GM12878 (cell line): ENCODE data around the gene ACSS1. TPM values are rescaled to one million over a fixed set of nuclear protein-coding genes. Genes with fewer than 3 reads are reported as not detected.

Experiments
- BHLHE40 ChIP-seq, 2 experiments: fragments of 450-650 bp in 1 of 2; IDR thresholded peaks; 2 replicates each; pipeline ENCODE4 v1.6.1; 2011 to 2017; ENCODE audit warnings: low read depth in 2 of 2, borderline replicate concordance in 1 of 2, improper control_type of control experiment in 1 of 2, low read length in 1 of 2, mild to moderate bottlenecking in 1 of 2
- CBFB ChIP-seq: IDR thresholded peaks from 2 replicates; pipeline ENCODE4 v1.6.1; 2016; ENCODE audit warnings: antibody characterized with exemption, low read depth
- E4F1 ChIP-seq: fragments of 450-650 bp; IDR thresholded peaks from 2 replicates; pipeline ENCODE4 v1.6.1; 2018; ENCODE audit warnings: borderline replicate concordance, mild to moderate bottlenecking; ENCODE audit not compliant: partially characterized antibody
- IKZF2 ChIP-seq, 2 experiments: fragments of 450-650 bp; IDR thresholded peaks; 2 replicates each; pipeline ENCODE4 v1.6.1; 2017; ENCODE audit warnings: mild to moderate bottlenecking in 2 of 2, moderate library complexity in 2 of 2
- IRF5 ChIP-seq: fragments of 450-650 bp; IDR thresholded peaks from 2 replicates; pipeline ENCODE4 v1.6.1; 2017; ENCODE audit warnings: borderline replicate concordance
- NFYA ChIP-seq: IDR thresholded peaks from 2 replicates; pipeline ENCODE4 v1.6.1; 2011; ENCODE audit warnings: low read depth, mild to moderate bottlenecking, low read length, improper control_type of control experiment, borderline replicate concordance
- POU2F2 ChIP-seq: IDR thresholded peaks from 3 replicates; pipeline ENCODE4 v1.6.1; 2011; ENCODE audit warnings: low read depth, mild to moderate bottlenecking, low read length, borderline replicate concordance
- RB1 ChIP-seq: fragments of 450-650 bp; formaldehyde crosslinking; IDR thresholded peaks from 2 replicates; pipeline ENCODE4 v1.6.1; 2017; ENCODE audit warnings: mild to moderate bottlenecking, borderline replicate concordance
- SPI1 ChIP-seq: IDR thresholded peaks from 2 replicates; pipeline ENCODE4 v1.6.1; 2011; ENCODE audit warnings: low read depth, mild to moderate bottlenecking, low read length, moderate library complexity, borderline replicate concordance; ENCODE audit not compliant: insufficient read depth
- SRF ChIP-seq, 2 experiments: IDR thresholded peaks; 2 replicates each; pipeline ENCODE4 v1.6.1; 2011; ENCODE audit warnings: low read depth in 2 of 2, low read length in 2 of 2, mild to moderate bottlenecking in 1 of 2, moderate library complexity in 1 of 2
- TCF7 ChIP-seq: IDR thresholded peaks from 2 replicates; pipeline ENCODE4 v1.6.1; 2014; ENCODE audit warnings: antibody characterized with exemption, borderline replicate concordance
- USF2 ChIP-seq: IDR thresholded peaks from 2 replicates; pipeline ENCODE4 v1.6.1; 2011; ENCODE audit warnings: low read depth, low read length, improper control_type of control experiment, borderline replicate concordance
- YY1 ChIP-seq: IDR thresholded peaks from 2 replicates; pipeline ENCODE4 v1.6.1; 2011; ENCODE audit warnings: low read depth, mild to moderate bottlenecking, low read length
- ZBTB33 ChIP-seq: fragments of 450-650 bp; IDR thresholded peaks from 2 replicates; pipeline ENCODE4 v1.6.1; 2017; ENCODE audit warnings: mild to moderate bottlenecking
- ZNF687 ChIP-seq: fragments of 450-650 bp; IDR thresholded peaks from 2 replicates; pipeline ENCODE4 v1.6.1; 2017; ENCODE audit warnings: mild to moderate bottlenecking, moderate library complexity
- ZSCAN29 ChIP-seq: fragments of 450-650 bp; IDR thresholded peaks from 2 replicates; pipeline ENCODE4 v1.6.1; 2017; ENCODE audit warnings: mild to moderate bottlenecking, moderate library complexity
- polyA plus RNA-seq, 11 experiments: library from polyadenylated mRNA; depleted of rRNA in 4 of 11; unstranded in 6 of 11; stranded (reverse) in 5 of 11; fragments of >200 nt; fragmentation: Nextera tagmentation in 4 of 11; fragmentation: Illumina TruSeq in 1 of 11; extraction: Ambion mirVana in 4 of 11; extraction: Trizol in 1 of 11; gene quantifications; 1 replicate in 1 of 11; 2 replicates in 10 of 11; pipeline versions ENCODE4 v1.2.1 to v1.2.3, GENCODE V29; 2011 to 2016; ENCODE audit warnings: inconsistent platforms in 2 of 11, missing spikeins in 2 of 11, low read depth in 1 of 11
- total RNA-seq, 4 experiments: library from RNA; depleted of rRNA in 3 of 4; stranded (reverse); fragments of >200 nt in 3 of 4; fragmentation: Illumina TruSeq in 1 of 4; extraction: Trizol in 1 of 4; gene quantifications; 2 replicates each; pipeline versions ENCODE4 v1.2.1 to v1.2.3, GENCODE V29; 2013 to 2021

The ACSS1 gene
- total and polyA plus RNA-seq, 10 of the 15 experiments (the other 5 are each of a cell fraction or from before 2014, with no cell fraction given) = 1.3 to 44.9 (median 31.1) TPM

GRCh38 chr20:24992487-24993205 is 65.3 kb downstream of the ACSS1 start, which contains the start of gene APMAP (continued):
- no peak for TF ChIP-seq NFYA
- peak; percentile 57 to 84; a peak in 3 of 4 replicates for TF ChIP-seq BHLHE40 (IDR thresholded peaks at IDR 0.05; ENCODE audit: borderline replicate concordance in 1 of 2, low read depth in 2 of 2, low read length in 1 of 2)
- TF ChIP-seq POU2F2 = peak; percentile 63; the same call in 2 of the 3 replicates
- TF ChIP-seq ZNF687 = peak; percentile 80
- no peak for TF ChIP-seq IRF5
- TF ChIP-seq CBFB = peak; percentile 75; the same call in 1 of the 2 replicates
- no peak; the same call in 1 of the 2 replicates for TF ChIP-seq TCF7
- no peak for TF ChIP-seq ZSCAN29
- no peak for TF ChIP-seq ZBTB33
- TF ChIP-seq SRF (IDR thresholded peaks at IDR 0.05; ENCODE audit: low read depth in 2 of 2, low read length in 2 of 2) = peak in 1 of 2 experiments; percentile 57; a peak in 2 of 4 replicates
- no peak for TF ChIP-seq USF2
- no peak for TF ChIP-seq SPI1
- peak; percentile 58; the same call in 1 of the 2 replicates for TF ChIP-seq RB1
- TF ChIP-seq IKZF2 (IDR thresholded peaks at IDR 0.05) = peak; percentile 28 to 30; a peak in 2 of 4 replicates
- TF ChIP-seq YY1 = no peak; the same call in 1 of the 2 replicates
- TF ChIP-seq E4F1 = peak; percentile 67
